Thyroid gland (tissue), 4 donors: ENCODE data around the gene NDUFA7.

Experiments
- CTCF ChIP-seq, 6 experiments: fragments of 200-600 bp in 3 of 6; fragments of 450-650 bp in 3 of 6; sonication (generic) in 3 of 6; IDR thresholded peaks; one replicate each; pipeline ENCODE4 v1.5.1; 2016 to 2019; ENCODE audit warnings: antibody characterized with exemption in 6 of 6, mild to moderate bottlenecking in 2 of 6, inconsistent platforms in 1 of 6, moderate library complexity in 1 of 6
- POLR2A ChIP-seq, 2 donors: fragments of 450-650 bp; IDR thresholded peaks; one replicate each; pipeline ENCODE4 v1.6.1; 2017; ENCODE audit warnings: antibody characterized with exemption in 2 of 2, mild to moderate bottlenecking in 2 of 2, moderate library complexity in 1 of 2

GRCh38 chr19:8265872-8266271 lies 55.3 kb downstream of the NDUFA7 start:
- TF ChIP-seq CTCF (IDR thresholded peaks at IDR 0.05): no peak
- TF ChIP-seq POLR2A (IDR thresholded peaks at IDR 0.05): no peak
